Measurements from ENCODE around the gene PPP6R1.

PPP6R1 gene

GRCh38 chr19:55279770-55280643 is 21.2 kb upstream of the PPP6R1 start, which contains the start of gene HSPBP1:
HSPBP1 (minus strand) TSS chr19:55280110; CDS start chr19:55279608, 502 bp downstream.
- DNase-seq, result peak; percentile 96

DNA sequence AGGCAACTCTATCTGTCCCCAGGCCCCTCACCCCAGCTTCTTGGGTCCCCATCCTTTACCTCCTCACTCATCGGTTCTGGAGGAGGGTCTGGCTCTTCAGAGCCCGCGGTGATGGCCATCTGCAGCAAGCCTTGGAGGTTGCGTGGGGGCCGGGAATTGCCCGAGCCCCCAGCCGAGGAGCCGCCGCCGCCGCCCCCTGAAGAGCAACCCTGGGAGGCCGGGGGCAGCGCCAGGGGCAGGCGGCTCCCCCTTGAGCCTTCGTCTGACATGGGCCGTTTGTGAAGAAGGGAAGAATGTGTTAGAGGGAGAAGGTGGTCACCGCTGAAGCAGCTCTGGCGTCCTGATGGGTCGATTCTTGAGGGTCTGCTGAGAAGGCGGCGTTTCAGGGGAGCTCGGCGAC is 20.5 kb upstream of the PPP6R1 start:
- DNase-seq, result no peak

GRCh38 chr19:55278391-55279135 is 19.7 kb upstream of the PPP6R1 start:
- DNase-seq, result no peak

GRCh38 chr19:55277494-55277893 is 18.7 kb upstream of the PPP6R1 start:
- DNase-seq, result no peak

GRCh38 chr19:55276720-55277430 is 18.1 kb upstream of the PPP6R1 start:
- DNase-seq, result no peak

- no peak for DNase-seq
Measured at GRCh38 chr19:55275851-55276719, 17.3 kb upstream of the PPP6R1 start.

GRCh38 chr19:55273978-55274707 is 15.3 kb upstream of the PPP6R1 start:
- no peak for DNase-seq

DNA sequence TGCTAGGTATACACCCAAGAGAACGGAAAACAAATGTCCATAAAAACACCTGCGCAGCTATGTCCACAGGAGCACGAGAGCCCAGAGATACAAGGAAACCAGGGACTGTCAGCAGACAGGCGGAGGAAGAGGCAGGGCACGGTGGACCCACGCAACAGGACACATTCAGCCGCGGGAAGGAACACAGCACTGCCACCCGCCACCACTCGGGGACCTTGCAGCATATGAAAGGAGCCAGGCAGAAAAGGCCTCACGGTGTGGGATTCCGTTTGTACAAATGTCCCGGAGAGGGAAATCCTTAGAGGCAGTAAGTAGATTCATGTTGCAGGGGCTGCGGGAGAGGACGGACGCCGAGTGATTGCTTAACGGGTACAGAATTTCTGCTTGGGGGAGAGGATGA is 13.3 kb upstream of the PPP6R1 start:
- DNase-seq, result no peak

- DNase-seq, result no peak
Measured at GRCh38 chr19:55270172-55270942, 11.5 kb upstream of the PPP6R1 start.

DNA sequence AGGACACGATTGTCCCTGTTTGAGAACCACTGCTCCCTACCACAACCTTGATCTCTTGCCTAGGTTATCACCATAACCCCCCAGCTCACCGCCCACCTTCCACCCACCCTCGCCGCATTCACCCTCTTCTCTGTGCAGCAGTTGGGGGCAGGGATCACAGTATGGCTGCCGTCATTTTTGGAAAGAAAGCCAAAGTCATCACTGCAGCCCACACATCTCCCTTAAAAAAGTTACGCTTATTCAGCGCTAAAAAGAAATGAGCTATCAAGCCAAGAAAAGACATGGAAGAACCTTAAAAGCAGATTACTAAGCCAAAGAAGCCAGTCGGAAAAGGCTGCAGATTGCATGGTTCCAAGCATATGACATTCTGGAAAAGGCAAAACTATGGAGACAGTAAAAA is 10.5 kb upstream of the PPP6R1 start:
- DNase-seq, result no peak

DNA sequence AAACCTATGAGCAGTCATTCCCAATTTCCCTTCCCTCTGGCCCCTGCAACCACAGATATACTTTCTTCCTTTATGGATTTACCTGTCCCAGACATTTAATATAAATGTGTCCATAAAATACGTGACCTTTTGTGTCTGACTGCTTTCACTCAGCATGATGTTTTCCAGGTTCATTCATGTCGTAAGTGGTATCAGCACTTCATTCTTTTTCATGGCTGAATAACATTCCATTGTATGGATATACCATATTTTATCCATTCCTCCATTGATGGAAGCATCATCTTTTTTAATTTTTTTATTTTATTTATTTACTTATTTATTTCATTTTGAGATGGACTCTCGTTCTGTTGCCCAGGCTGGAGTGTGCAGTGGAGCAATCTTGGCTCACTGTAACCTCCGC is 8.0 kb upstream of the PPP6R1 start:
- DNase-seq, result no peak

- no peak for DNase-seq
Measured at GRCh38 chr19:55266404-55266803, 7.6 kb upstream of the PPP6R1 start.

- DNase-seq, result no peak
Measured at GRCh38 chr19:55265723-55266386, 7.0 kb upstream of the PPP6R1 start.

- DNase-seq, result no peak
Measured at GRCh38 chr19:55265173-55265572, 6.4 kb upstream of the PPP6R1 start.

DNA sequence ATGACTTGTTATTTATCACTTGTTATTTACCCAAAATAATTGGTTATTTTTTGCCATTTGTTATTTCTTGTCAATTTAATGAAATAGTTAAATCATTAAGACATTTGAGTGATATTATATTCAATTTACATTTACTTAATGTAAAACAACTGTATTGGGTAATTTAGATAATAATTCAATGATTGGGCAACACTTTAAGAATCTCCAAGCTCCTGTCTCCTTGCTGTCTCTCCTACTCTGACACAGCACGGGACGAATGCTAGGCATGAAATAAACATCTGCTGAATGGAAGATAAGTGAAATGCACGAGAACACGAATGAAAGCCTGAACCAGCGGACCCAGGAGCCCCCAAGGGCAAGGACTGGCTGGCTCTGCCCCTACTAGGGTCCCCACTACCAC is 5.7 kb upstream of the PPP6R1 start:
- no peak for DNase-seq

DNA sequence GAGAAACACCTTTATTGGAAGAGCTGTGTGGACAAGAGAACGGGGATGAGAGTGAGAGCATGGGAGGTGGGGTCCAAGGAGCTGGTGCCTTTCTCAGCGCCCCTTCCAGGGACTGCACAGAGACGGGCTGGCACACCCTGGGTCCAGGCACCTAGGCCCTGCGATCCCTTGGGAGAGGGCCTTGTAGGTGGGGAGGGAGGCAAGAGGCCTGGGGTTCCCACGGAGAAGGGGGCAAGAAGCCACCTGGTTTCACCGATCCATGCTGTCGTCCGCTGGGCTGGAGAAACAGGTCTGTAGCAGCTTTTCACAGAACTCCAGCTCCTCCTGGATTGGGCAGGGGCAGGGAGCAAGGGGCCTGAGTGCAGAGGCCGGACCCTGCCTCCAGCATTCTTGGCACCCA is 3.5 kb upstream of the PPP6R1 start:
- DNase-seq, result no peak

DNA sequence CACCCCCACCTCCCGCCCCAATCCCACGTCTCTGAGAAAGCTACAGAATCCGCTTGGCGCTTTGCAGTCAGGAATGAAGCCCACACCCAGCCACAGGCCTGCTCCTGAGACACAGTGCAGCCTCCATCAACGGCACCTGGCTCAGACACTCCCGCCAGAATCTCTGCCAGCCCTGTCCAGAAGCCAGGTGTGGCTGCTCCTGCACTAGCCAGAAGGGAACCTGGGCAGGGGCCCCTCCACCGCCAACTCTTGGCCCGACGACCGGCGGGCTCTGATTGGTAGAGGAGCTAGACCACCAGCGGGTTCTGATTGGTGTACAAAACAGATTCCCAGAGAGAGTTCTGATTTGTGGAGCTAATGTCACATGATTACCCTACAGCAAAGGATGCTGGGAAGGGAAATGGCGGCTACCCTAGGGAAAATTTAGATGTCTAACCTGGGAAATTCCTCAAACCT is 2.9 kb upstream of the PPP6R1 start:
- no peak for DNase-seq

- DNase-seq, result no peak
Measured at GRCh38 chr19:55259540-55260210, 858 bp upstream of the PPP6R1 start.

DNA sequence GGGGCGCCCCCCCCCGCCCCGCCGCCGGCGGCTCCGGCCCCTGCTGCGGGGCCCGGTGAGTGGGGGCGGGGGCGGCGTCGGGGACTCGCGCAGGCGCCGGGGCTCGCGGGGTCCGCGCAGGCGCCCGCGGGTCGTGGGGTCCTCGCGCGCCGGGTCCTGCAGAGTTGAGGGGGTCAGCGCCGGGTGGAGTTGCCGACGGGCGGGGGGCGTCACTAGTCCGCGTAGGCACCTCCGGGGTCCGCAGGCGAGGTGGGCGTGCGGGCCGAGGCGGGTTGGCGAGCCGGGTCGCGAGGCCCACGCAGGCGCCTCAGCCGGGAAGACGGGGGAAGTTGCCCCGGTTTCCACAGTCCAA is 365 bp downstream of the PPP6R1 start:
- no peak for DNase-seq
